Endothelial cell of umbilical vein (primary cell): ENCODE measurements around the gene ADAMTS12. TPM values are rescaled to one million over a fixed set of nuclear protein-coding genes. Genes with fewer than 3 reads are reported as not detected.

Experiments used
- BruUV-seq: library from RNA; stranded (reverse); fragments of 400-500 nt; replicated peaks from 2 replicates; lab custom pipeline; 2021; lab: Mats Ljungman, UMichigan
- CTCF ChIA-PET: fragments of 300-600, 350-600 bp; sonication (Branson Sonifier 250); formaldehyde crosslinking; loops from one replicate; lab custom pipeline; 2021; ENCODE audit warnings: antibody characterized with exemption, inconsistent platforms; lab: Charles Lee
- POLR2A ChIA-PET: fragments of 300-600, 350-600 bp; sonication (Branson Sonifier 250); formaldehyde crosslinking; loops from one replicate; lab custom pipeline; 2021; ENCODE audit warnings: antibody characterized with exemption, inconsistent platforms; lab: Charles Lee
- DNase-seq: peaks from one replicate; pipeline ENCODE4 v3.0.0-alpha.2; 2011; ENCODE audit warnings: low read depth, low spot score
- FAIRE-seq: peaks from 2 replicates; lab custom pipeline; 2011; peaks lifted over from hg19 to GRCh38; lab: Jason Lieb, UNC
- H2AFZ ChIP-seq: 2 replicates; pipeline ENCODE4 v1.6.0; 2012; ENCODE audit warnings: low read depth, low read length, control low read depth, inconsistent platforms
- H3K27ac ChIP-seq: 2 replicates; pipeline ENCODE4 v1.5.1; 2011; ENCODE audit warnings: low read depth, mild to moderate bottlenecking, control low read depth, low read length, moderate library complexity; ENCODE audit not compliant: insufficient read depth
- H3K27me3 ChIP-seq, 2 experiments: 2 replicates each; pipeline versions ENCODE4 v1.6.0 to v1.6.1; 2011; ENCODE audit warnings: low read length in 2 of 2, mixed read lengths in 1 of 2; ENCODE audit not compliant: control insufficient read depth in 2 of 2, insufficient read depth in 2 of 2
- H3K36me3 ChIP-seq, 2 experiments: 2 replicates in 1 of 2; 3 replicates in 1 of 2; pipeline ENCODE4 v1.5.1; 2011; ENCODE audit warnings: low read length in 2 of 2, mild to moderate bottlenecking in 1 of 2, moderate library complexity in 1 of 2; ENCODE audit not compliant: control insufficient read depth in 2 of 2, insufficient read depth in 2 of 2; ENCODE audit errors: extremely low read depth in 1 of 2
- H3K4me1 ChIP-seq: 3 replicates; pipeline ENCODE4 v1.5.1; 2011; ENCODE audit warnings: mild to moderate bottlenecking, low read length; ENCODE audit not compliant: control insufficient read depth, insufficient read depth; ENCODE audit errors: extremely low read depth
- H3K4me2 ChIP-seq: 2 replicates; pipeline ENCODE4 v1.6.1; 2011; ENCODE audit warnings: low read length, control low read depth, mixed read lengths; ENCODE audit not compliant: insufficient read depth
- H3K4me3 ChIP-seq, 3 experiments: fragments of 200-600 bp in 1 of 3; sonication (generic), shearing (Covaris generic) in 1 of 3; replicated peaks in 1 of 3; 2 replicates each; pipeline ENCODE4 v1.5.1; 2011 to 2016; ENCODE audit warnings: control low read depth in 3 of 3, low read length in 3 of 3, mild to moderate bottlenecking in 2 of 3, inconsistent platforms in 1 of 3, low read depth in 1 of 3, moderate library complexity in 1 of 3; ENCODE audit not compliant: insufficient read depth in 1 of 3
- H3K79me2 ChIP-seq: 2 replicates; pipeline ENCODE4 v1.6.0; 2012; ENCODE audit warnings: low read length, inconsistent platforms; ENCODE audit not compliant: control insufficient read depth, insufficient read depth
- H3K9ac ChIP-seq: replicated peaks from 2 replicates; pipeline ENCODE3; 2011; ENCODE audit warnings: low read length, control low read depth; ENCODE audit not compliant: insufficient read depth; ENCODE audit errors: extremely low read depth
- H3K9me1 ChIP-seq: replicated peaks from 3 replicates; pipeline ENCODE4 v1.6.0; 2011; ENCODE audit warnings: mild to moderate bottlenecking, low read length; ENCODE audit not compliant: control insufficient read depth, insufficient read depth; ENCODE audit errors: extremely low read depth
- H3K9me3 ChIP-seq: replicated peaks from 2 replicates; pipeline ENCODE4 v1.5.1; 2012; ENCODE audit warnings: low read length, inconsistent platforms; ENCODE audit not compliant: control insufficient read depth, insufficient read depth
- H4K20me1 ChIP-seq: replicated peaks from 2 replicates; pipeline ENCODE3; 2011; ENCODE audit warnings: mild to moderate bottlenecking, low read length; ENCODE audit not compliant: control insufficient read depth, insufficient read depth; ENCODE audit errors: extremely low read depth
- CTCF ChIP-seq, 2 donors: IDR thresholded peaks; 1 replicate in 1 of 2; 2 replicates in 1 of 2; pipeline ENCODE4 v1.5.1; 2011; ENCODE audit warnings: low read length in 2 of 2, mild to moderate bottlenecking in 2 of 2, moderate library complexity in 2 of 2, control low read depth in 1 of 2, inconsistent platforms in 1 of 2, low read depth in 1 of 2; ENCODE audit not compliant: insufficient read depth in 1 of 2; ENCODE audit errors: extremely low read depth in 1 of 2
- EZH2 ChIP-seq: IDR thresholded peaks from 2 replicates; pipeline ENCODE4 v1.6.1; 2012; ENCODE audit warnings: borderline replicate concordance, low read depth, mild to moderate bottlenecking, moderate library complexity, low read length, inconsistent platforms; ENCODE audit not compliant: severe bottlenecking
- FOS ChIP-seq: IDR thresholded peaks from 2 replicates; pipeline ENCODE4 v1.6.1; 2011; ENCODE audit warnings: mild to moderate bottlenecking, low read length, moderate library complexity, borderline replicate concordance; ENCODE audit not compliant: insufficient read depth
- GATA2 ChIP-seq: IDR thresholded peaks from 2 replicates; pipeline ENCODE4 v1.7.0; 2011; ENCODE audit warnings: low read depth, mild to moderate bottlenecking, moderate library complexity, mixed read lengths, low read length; ENCODE audit not compliant: insufficient read length, insufficient read depth
- JUN ChIP-seq: IDR thresholded peaks from 2 replicates; pipeline ENCODE4 v1.6.1; 2011; ENCODE audit warnings: borderline replicate concordance, low read depth; ENCODE audit not compliant: insufficient read length, insufficient read depth
- MAX ChIP-seq: IDR thresholded peaks from 2 replicates; pipeline ENCODE4 v1.6.1; 2011; ENCODE audit not compliant: insufficient read depth, insufficient read length
- MYC ChIP-seq: IDR thresholded peaks from one replicate; pipeline ENCODE4 v1.6.1; 2011; ENCODE audit warnings: mild to moderate bottlenecking, low read depth, low read length
- POLR2A ChIP-seq: IDR thresholded peaks from 2 replicates; pipeline ENCODE4 v1.6.1; 2012; ENCODE audit warnings: low read depth, mild to moderate bottlenecking, control low read depth, low read length
- POLR2AphosphoS5 ChIP-seq: IDR thresholded peaks from 2 replicates; pipeline ENCODE4 v1.6.1; 2012; ENCODE audit warnings: low read depth, mild to moderate bottlenecking, control low read depth, low read length, moderate library complexity; ENCODE audit not compliant: insufficient read depth
- dilution Hi-C: fragments of 300-500 bp; cut with MboI; formaldehyde crosslinking; loops from one replicate; pipeline ENCODE4 v1.15.0; 2019; ENCODE audit warnings: low sequenced_read_pairs; ENCODE audit not compliant: extremely low pct_ligation_motif_present
- intact Hi-C: fragments of 100-400 bp; cut with micrococcal nuclease; formaldehyde crosslinking; loops from one replicate; pipeline ENCODE4 v1.10.0; 2022
- polyA plus RNA-seq, 4 experiments: library from polyadenylated mRNA; depleted of rRNA in 3 of 4; stranded (reverse) in 3 of 4; unstranded in 1 of 4; fragments of >200 nt; gene quantifications; 2 replicates each; pipeline versions ENCODE4 v1.2.1 to v1.2.3, GENCODE V29; 2011 to 2012; ENCODE audit warnings: missing spikeins in 1 of 4
- total RNA-seq: library from RNA; stranded (reverse); gene quantifications from 2 replicates; pipeline ENCODE4 v1.2.3, GENCODE V29; 2021

Gene ADAMTS12
- total and polyA plus RNA-seq, 2 donors (not counting 3 experiments of a cell fraction or from before 2014, with no cell fraction given), result 0.88 TPM; not detected in 1

- no peaks in the 10 kb centered on the region for H3K27me3 ChIP-seq
- H3K27ac ChIP-seq, result no peak overlapping the region
- H3K36me3 ChIP-seq, result no peaks in the 10 kb centered on the region
- no peak for FAIRE-seq
- no peak overlapping the region for H2AFZ ChIP-seq
- no peaks in the 10 kb centered on the region for H3K4me1 ChIP-seq
- H3K4me2 ChIP-seq, result no peak overlapping the region
- DNase-seq, result no peak
- no peaks in the 10 kb centered on the region for H3K9me3 ChIP-seq
- H3K79me2 ChIP-seq, result no peaks in the 10 kb centered on the region
- no peaks in the 10 kb centered on the region for H4K20me1 ChIP-seq
- no TSS peak for BruUV-seq
- TF ChIP-seq POLR2AphosphoS5 (no peak), POLR2A (no peak), JUN (no peak), MAX (no peak), CTCF (IDR thresholded peaks at IDR 0.05; ENCODE audit: extremely low read depth in 1 of 2, insufficient read depth in 1 of 2, low read depth in 1 of 2, low read length in 2 of 2) (no peak), MYC (no peak), GATA2 (no peak), FOS (no peak), EZH2 (no peak)
- no peaks in the 10 kb centered on the region for H3K9me1 ChIP-seq
- no peak overlapping the region for H3K4me3 ChIP-seq
- CTCF ChIA-PET, result no interaction called here
- dilution Hi-C loops (no loop called here), intact Hi-C loops (no loop called here)
- POLR2A ChIA-PET, result no interaction called here
- H3K9ac ChIP-seq, result no peak overlapping the region
These were observed 57.5 kb downstream of the ADAMTS12 start for GRCh38 chr5:33834334-33834733.
